ENCODE measurements around the gene GMPPB. TPM values are rescaled to one million over a fixed set of nuclear protein-coding genes. Genes with fewer than 3 reads are reported as not detected.

Gene GMPPB
- 10 to 100 TPM; 12.0 to 21.7 TPM for total RNA-seq

GRCh38 chr3:49723628-49724551, at the start of gene GMPPB:
Gene GMPPB (minus strand): TSS chr3:49723951. CDS start chr3:49723726, 225 bp downstream.
- H3K27ac ChIP-seq: peak within 1 kb of the TSS; percentile 91 to 94
- H3K9me3 ChIP-seq: no peaks in the 10 kb centered on the region
- peak; percentile 98 for DNase-seq (ENCODE audit: low spot score)
- H3K4me3 ChIP-seq: peak within 1 kb of the TSS; percentile 86 to 99
- no peaks in the 10 kb centered on the region for H3K27me3 ChIP-seq
- H3K36me3 ChIP-seq: peaks cover 47% of the 10 kb centered on the region
- no peak for TF ChIP-seq CTCF (IDR thresholded peaks at IDR 0.05)
- H3K4me1 ChIP-seq: peaks cover 0 to 31% of the 10 kb centered on the region in 2 donors

GRCh38 chr3:49772703-49773102, 49.0 kb upstream of the GMPPB start:
- H3K4me1 ChIP-seq: no peaks in the 10 kb centered on the region
- DNase-seq (ENCODE audit: low spot score): no peak
- no peaks in the 10 kb centered on the region for H3K36me3 ChIP-seq
- H3K9me3 ChIP-seq: no peaks in the 10 kb centered on the region
- no peak for TF ChIP-seq CTCF (IDR thresholded peaks at IDR 0.05)
- no peak overlapping the region for H3K27ac ChIP-seq
- H3K27me3 ChIP-seq: no peaks in the 10 kb centered on the region
- H3K4me3 ChIP-seq: no peak overlapping the region

- Histone ChIP-seq H3K27ac (no peak overlapping the region), H3K9me3 (no peaks in the 10 kb centered on the region), H3K4me1 (no peaks in the 10 kb centered on the region), H3K36me3 (no peaks in the 10 kb centered on the region), H3K4me3 (no peak overlapping the region), H3K27me3 (no peaks in the 10 kb centered on the region)
- no peak for TF ChIP-seq CTCF (IDR thresholded peaks at IDR 0.05)
- no peak for DNase-seq (ENCODE audit: low spot score)
Observed at GRCh38 chr3:49771340-49771938, 47.7 kb upstream of the GMPPB start.

- Histone ChIP-seq H3K4me1 (no peaks in the 10 kb centered on the region), H3K9me3 (no peaks in the 10 kb centered on the region), H3K4me3 (no peak overlapping the region), H3K27me3 (no peaks in the 10 kb centered on the region), H3K36me3 (no peaks in the 10 kb centered on the region), H3K27ac (no peak overlapping the region)
- DNase-seq (ENCODE audit: low spot score): no peak
- TF ChIP-seq CTCF (IDR thresholded peaks at IDR 0.05): no peak
Observed at GRCh38 chr3:49769926-49770325, 46.2 kb upstream of the GMPPB start.

- H3K27ac ChIP-seq: no peak overlapping the region
- DNase-seq (ENCODE audit: low spot score): no peak
- no peak overlapping the region for H3K4me3 ChIP-seq
- no peaks in the 10 kb centered on the region for H3K36me3 ChIP-seq
- no peaks in the 10 kb centered on the region for H3K4me1 ChIP-seq
- no peak for TF ChIP-seq CTCF (IDR thresholded peaks at IDR 0.05)
- H3K9me3 ChIP-seq: no peaks in the 10 kb centered on the region
- H3K27me3 ChIP-seq: no peaks in the 10 kb centered on the region
Observed at GRCh38 chr3:49769286-49769915, 45.6 kb upstream of the GMPPB start.
